Fibroblast of skin of scalp (primary cell): ENCODE measurements around the gene CSNK1G1.
"Not testable (repeated sequence)": the region's sequence is repeated elsewhere in the genome, so short reads cannot be mapped to it uniquely, and the experiment has no call there.

Source experiments
- DNase-seq: peaks from one replicate; pipeline ENCODE4 v3.0.0-alpha.2; 2013

The CSNK1G1 gene

GRCh38 chr15:64236156-64236894 is 119.6 kb downstream of the CSNK1G1 start:
- no peak for DNase-seq

- DNase-seq = no peak
Observed at GRCh38 chr15:64235552-64235951, 120.4 kb downstream of the CSNK1G1 start.

- no peak for DNase-seq
Observed at GRCh38 chr15:64233299-64233698, 122.7 kb downstream of the CSNK1G1 start.

GRCh38 chr15:64232400-64232799 is 123.6 kb downstream of the CSNK1G1 start:
- DNase-seq = peak; percentile 61

GRCh38 chr15:64229129-64229724 is 126.7 kb downstream of the CSNK1G1 start:
- DNase-seq = no peak

- DNase-seq = no peak
Observed at GRCh38 chr15:64225804-64226203, 130.2 kb downstream of the CSNK1G1 start.

GRCh38 chr15:64224511-64224910 is 131.5 kb downstream of the CSNK1G1 start:
- DNase-seq = peak; percentile 74

- no peak for DNase-seq
Observed at GRCh38 chr15:64223882-64224281, 132.1 kb downstream of the CSNK1G1 start.

GRCh38 chr15:64222573-64223366 is 133.2 kb downstream of the CSNK1G1 start:
- no peak for DNase-seq

- DNase-seq = not testable (repeated sequence)
Observed at GRCh38 chr15:64221911-64222310, 134.1 kb downstream of the CSNK1G1 start.

GRCh38 chr15:64217429-64217750 is 138.6 kb downstream of the CSNK1G1 start:
- DNase-seq = not testable (repeated sequence)

GRCh38 chr15:64216730-64217428 is 139.1 kb downstream of the CSNK1G1 start:
- DNase-seq = no peak

- DNase-seq = no peak
Observed at GRCh38 chr15:64216196-64216595, 139.8 kb downstream of the CSNK1G1 start.

- no peak for DNase-seq
Observed at GRCh38 chr15:64213646-64214045, 142.3 kb downstream of the CSNK1G1 start.

GRCh38 chr15:64211696-64212095 is 144.3 kb downstream of the CSNK1G1 start:
- no peak for DNase-seq

GRCh38 chr15:64210371-64210770 is 145.6 kb downstream of the CSNK1G1 start:
- no peak for DNase-seq

- DNase-seq = peak; percentile 58
Observed at GRCh38 chr15:64209680-64210334, 146.2 kb downstream of the CSNK1G1 start.

GRCh38 chr15:64205202-64205601 is 150.8 kb downstream of the CSNK1G1 start:
- no peak for DNase-seq

GRCh38 chr15:64197425-64197824 is 158.5 kb downstream of the CSNK1G1 start:
- peak; percentile 58 for DNase-seq

- no peak for DNase-seq
Observed at GRCh38 chr15:64193971-64194370, 162.0 kb downstream of the CSNK1G1 start.

GRCh38 chr15:64191971-64192830 is 163.8 kb downstream of the CSNK1G1 start:
- DNase-seq = no peak
